ENCODE data around the gene MAPK1. TPM values are rescaled to one million over a fixed set of nuclear protein-coding genes. Genes with fewer than 3 reads are reported as not detected.

Gene MAPK1
- total and polyA plus RNA-seq, 2 donors (not counting 3 experiments of a cell fraction or from before 2014, with no cell fraction given), result 50.9 to 163 TPM

DNA sequence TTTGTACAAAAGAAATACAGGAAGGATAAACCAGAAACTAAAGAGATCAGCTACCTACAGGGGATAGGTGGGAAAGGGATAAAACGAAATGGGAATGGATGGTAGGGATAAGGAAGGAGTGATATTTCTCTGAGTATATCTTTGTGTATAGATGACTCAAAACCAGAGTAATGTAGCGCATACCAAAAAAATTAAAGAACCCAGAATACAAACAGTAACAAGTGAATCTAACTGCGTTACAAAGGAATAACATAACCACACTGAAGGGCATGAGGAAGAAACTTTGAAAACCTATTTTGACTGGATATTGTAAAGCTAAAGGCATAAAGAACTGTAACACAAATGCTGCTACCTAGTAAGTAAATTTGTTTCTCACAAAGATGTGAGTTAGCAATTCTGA lies 37.9 kb downstream of the MAPK1 start:
- H3K27ac ChIP-seq (ENCODE audit: insufficient read depth, low read depth, low read length), result no peak overlapping the region
- H3K79me2 ChIP-seq (ENCODE audit: control insufficient read depth, insufficient read depth, low read length), result peaks cover 97% of the 10 kb centered on the region
- H4K20me1 ChIP-seq (replicated peaks; ENCODE audit: control insufficient read depth, extremely low read depth, insufficient read depth, low read length), result peaks cover 16% of the 10 kb centered on the region
- no peak for DNase-seq (ENCODE audit: low read depth, low spot score)
- H2AFZ ChIP-seq (ENCODE audit: low read depth, low read length), result no peak overlapping the region
- no peak overlapping the region for H3K9ac ChIP-seq (replicated peaks; ENCODE audit: extremely low read depth, insufficient read depth, low read length)
- H3K4me2 ChIP-seq (ENCODE audit: insufficient read depth, low read length), result no peak overlapping the region
- H3K9me1 ChIP-seq (replicated peaks; ENCODE audit: control insufficient read depth, extremely low read depth, insufficient read depth, low read length), result no peaks in the 10 kb centered on the region
- no peaks in the 10 kb centered on the region for H3K27me3 ChIP-seq (ENCODE audit: control insufficient read depth in 2 of 2, insufficient read depth in 2 of 2, low read length in 2 of 2)
- ChIA-PET POLR2A (no interaction called here), CTCF (no interaction called here)
- dilution Hi-C loops (cut with MboI; ENCODE audit: extremely low pct_ligation_motif_present, low sequenced_read_pairs) (no loop called here), intact Hi-C loops (cut with micrococcal nuclease) (no loop called here)
- no peak overlapping the region for H3K4me3 ChIP-seq (replicated peaks in 1 of 3; ENCODE audit: insufficient read depth in 1 of 3, low read depth in 1 of 3, low read length in 3 of 3)
- H3K9me3 ChIP-seq (replicated peaks; ENCODE audit: control insufficient read depth, insufficient read depth, low read length), result no peaks in the 10 kb centered on the region
- H3K4me1 ChIP-seq (ENCODE audit: control insufficient read depth, extremely low read depth, insufficient read depth, low read length), result peaks cover 11% of the 10 kb centered on the region
- peaks cover 0 to 3% of the 10 kb centered on the region in 2 experiments for H3K36me3 ChIP-seq (ENCODE audit: control insufficient read depth in 2 of 2, extremely low read depth in 1 of 2, insufficient read depth in 2 of 2, low read length in 2 of 2)
- TF ChIP-seq JUN (IDR thresholded peaks at IDR 0.05; ENCODE audit: borderline replicate concordance, insufficient read depth, insufficient read length, low read depth), result no peak
- no TSS peak for BruUV-seq (replicated peaks)
- FAIRE-seq, result no peak

DNA sequence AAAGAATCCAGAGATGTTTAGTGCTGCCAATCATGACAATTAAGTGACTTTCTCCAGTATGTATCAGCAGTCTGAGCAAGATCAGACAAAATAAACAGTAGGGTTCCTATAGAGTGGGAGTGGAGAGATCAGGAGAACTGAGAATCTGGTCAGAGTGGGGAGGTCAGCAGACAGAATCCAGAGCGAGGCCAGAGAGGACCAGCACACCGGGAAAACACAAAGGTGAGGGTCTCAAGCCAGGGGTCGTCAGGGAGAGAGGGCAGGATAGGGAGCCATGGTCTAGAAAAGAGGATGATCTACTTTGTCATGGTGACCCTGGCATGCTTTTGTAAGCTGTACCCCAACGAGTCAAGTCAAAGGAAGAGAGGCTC lies 39.2 kb downstream of the MAPK1 start:
- no peaks in the 10 kb centered on the region for H3K9me1 ChIP-seq (replicated peaks; ENCODE audit: control insufficient read depth, extremely low read depth, insufficient read depth, low read length)
- no peak overlapping the region for H3K4me3 ChIP-seq (replicated peaks in 1 of 3; ENCODE audit: insufficient read depth in 1 of 3, low read depth in 1 of 3, low read length in 3 of 3)
- FAIRE-seq (no peak), DNase-seq (ENCODE audit: low read depth, low spot score) (no peak)
- dilution Hi-C loops (cut with MboI; ENCODE audit: extremely low pct_ligation_motif_present, low sequenced_read_pairs) (no loop called here), intact Hi-C loops (cut with micrococcal nuclease) (no loop called here)
- peaks cover 18% of the 10 kb centered on the region for H3K4me1 ChIP-seq (ENCODE audit: control insufficient read depth, extremely low read depth, insufficient read depth, low read length)
- H3K9me3 ChIP-seq (replicated peaks; ENCODE audit: control insufficient read depth, insufficient read depth, low read length), result no peaks in the 10 kb centered on the region
- TF ChIP-seq POLR2A (IDR thresholded peaks at IDR 0.05; ENCODE audit: low read depth, low read length) (no peak), GATA2 (IDR thresholded peaks at IDR 0.05; ENCODE audit: insufficient read depth, insufficient read length, low read depth, low read length) (no peak), JUN (IDR thresholded peaks at IDR 0.05; ENCODE audit: borderline replicate concordance, insufficient read depth, insufficient read length, low read depth) (no peak)
- TF ChIP-seq, protein P1, sequence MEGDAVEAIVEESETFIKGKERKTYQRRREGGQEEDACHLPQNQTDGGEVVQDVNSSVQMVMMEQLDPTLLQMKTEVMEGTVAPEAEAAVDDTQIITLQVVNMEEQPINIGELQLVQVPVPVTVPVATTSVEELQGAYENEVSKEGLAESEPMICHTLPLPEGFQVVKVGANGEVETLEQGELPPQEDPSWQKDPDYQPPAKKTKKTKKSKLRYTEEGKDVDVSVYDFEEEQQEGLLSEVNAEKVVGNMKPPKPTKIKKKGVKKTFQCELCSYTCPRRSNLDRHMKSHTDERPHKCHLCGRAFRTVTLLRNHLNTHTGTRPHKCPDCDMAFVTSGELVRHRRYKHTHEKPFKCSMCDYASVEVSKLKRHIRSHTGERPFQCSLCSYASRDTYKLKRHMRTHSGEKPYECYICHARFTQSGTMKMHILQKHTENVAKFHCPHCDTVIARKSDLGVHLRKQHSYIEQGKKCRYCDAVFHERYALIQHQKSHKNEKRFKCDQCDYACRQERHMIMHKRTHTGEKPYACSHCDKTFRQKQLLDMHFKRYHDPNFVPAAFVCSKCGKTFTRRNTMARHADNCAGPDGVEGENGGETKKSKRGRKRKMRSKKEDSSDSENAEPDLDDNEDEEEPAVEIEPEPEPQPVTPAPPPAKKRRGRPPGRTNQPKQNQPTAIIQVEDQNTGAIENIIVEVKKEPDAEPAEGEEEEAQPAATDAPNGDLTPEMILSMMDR (IDR thresholded peaks at IDR 0.05; ENCODE audit: extremely low read depth in 1 of 2, insufficient read depth in 1 of 2, low read depth in 1 of 2, low read length in 2 of 2), result no peak
- ChIA-PET POLR2A (no interaction called here), CTCF (no interaction called here)
- no TSS peak for BruUV-seq (replicated peaks)
- no peak overlapping the region for H3K4me2 ChIP-seq (ENCODE audit: insufficient read depth, low read length)
- H3K79me2 ChIP-seq (ENCODE audit: control insufficient read depth, insufficient read depth, low read length), result peaks cover 98% of the 10 kb centered on the region
- no peaks in the 10 kb centered on the region for H3K27me3 ChIP-seq (ENCODE audit: control insufficient read depth in 2 of 2, insufficient read depth in 2 of 2, low read length in 2 of 2)
- H2AFZ ChIP-seq (ENCODE audit: low read depth, low read length), result no peak overlapping the region
- peaks cover 0 to 3% of the 10 kb centered on the region in 2 experiments for H3K36me3 ChIP-seq (ENCODE audit: control insufficient read depth in 2 of 2, extremely low read depth in 1 of 2, insufficient read depth in 2 of 2, low read length in 2 of 2)
- no peak overlapping the region for H3K27ac ChIP-seq (ENCODE audit: insufficient read depth, low read depth, low read length)
- peaks cover 16% of the 10 kb centered on the region for H4K20me1 ChIP-seq (replicated peaks; ENCODE audit: control insufficient read depth, extremely low read depth, insufficient read depth, low read length)
- H3K9ac ChIP-seq (replicated peaks; ENCODE audit: extremely low read depth, insufficient read depth, low read length), result no peak overlapping the region

Data from endothelial cell of umbilical vein (primary cell).